SK-N-SH treated with all-trans-retinoic acid at 6 μM for 48 hours (cell line): ENCODE measurements around the gene NF1.

Source experiments
- ESRRG ChIP-seq: fragments of 250-450 bp; sonication (Bioruptor Pico); IDR thresholded peaks from 2 replicates; pipeline ENCODE4 v1.6.1; 2021; ENCODE audit warnings: mild to moderate bottlenecking
- OSR1 ChIP-seq: fragments of 250-450 bp; sonication (Bioruptor Pico); IDR thresholded peaks from 2 replicates; pipeline ENCODE4 v1.8.0; 2022; ENCODE audit warnings: moderate library complexity, mild to moderate bottlenecking, inconsistent platforms
- PATZ1 ChIP-seq: fragments of 250-450 bp; sonication (Bioruptor Pico); IDR thresholded peaks from 2 replicates; pipeline ENCODE4 v1.8.0; 2020; ENCODE audit warnings: mild to moderate bottlenecking, moderate library complexity, borderline replicate concordance
- POU6F1 ChIP-seq: fragments of 250-450 bp; sonication (Bioruptor Pico); IDR thresholded peaks from 2 replicates; pipeline ENCODE4 v1.8.0; 2021; ENCODE audit warnings: low read depth, mild to moderate bottlenecking, moderate library complexity, borderline replicate concordance

GRCh38 chr17:31310260-31310659, 215.5 kb downstream of the NF1 start:
- TF ChIP-seq PATZ1 (no peak), OSR1 (CRISPR knock-in tag) (no peak), ESRRG (no peak), POU6F1 (CRISPR knock-in tag) (no peak)
